K562 (cell line): ENCODE data around the gene GTF2H4.

ENCODE experiments used
- E2F3 ChIP-seq: fragments of 250-450 bp; sonication (Bioruptor Pico); IDR thresholded peaks from 2 replicates; pipeline ENCODE4 v1.4.0; 2020; ENCODE audit warnings: mild to moderate bottlenecking
- EZH2 ChIP-seq: IDR thresholded peaks from 2 replicates; pipeline ENCODE4 v1.6.1; 2012; ENCODE audit warnings: low read depth, mild to moderate bottlenecking, inconsistent platforms, low read length, borderline replicate concordance
- NR2C2 ChIP-seq, 2 experiments: fragments of 200-800 bp in 1 of 2; sonication (Bioruptor generic) in 1 of 2; sonication (generic) in 1 of 2; formaldehyde crosslinking in 1 of 2; IDR thresholded peaks; 2 replicates each; pipeline versions ENCODE4 v1.6.1 to v1.8.0; 2016 to 2022; ENCODE audit warnings: mild to moderate bottlenecking in 1 of 2, missing compliant biosample characterization in 1 of 2, missing genetic modification characterization in 1 of 2, missing genetic modification reagents in 1 of 2
- POLR2A ChIP-seq: fragments of 450-650 bp; conservative IDR thresholded peaks from 2 replicates; pipeline ENCODE4 v1.6.1; 2016
- YY1 ChIP-seq, 3 experiments: IDR thresholded peaks; 2 replicates each; pipeline ENCODE4 v1.6.1; 2011; ENCODE audit warnings: low read length in 2 of 3, mild to moderate bottlenecking in 2 of 3, moderate library complexity in 2 of 3, borderline replicate concordance in 1 of 3, control low read depth in 1 of 3, low read depth in 1 of 3; ENCODE audit not compliant: insufficient read depth in 3 of 3, insufficient replicate concordance in 2 of 3, control insufficient read depth in 1 of 3, insufficient read length in 1 of 3; ENCODE audit errors: extremely low read depth in 1 of 3
- ZNF324 ChIP-seq: fragments of 250-450 bp; sonication (Bioruptor Pico); IDR thresholded peaks from 2 replicates; pipeline ENCODE4 v1.4.0; 2020; ENCODE audit warnings: mild to moderate bottlenecking
- ZSCAN29 ChIP-seq: fragments of 450-650 bp; IDR thresholded peaks from 2 replicates; pipeline ENCODE4 v1.6.1; 2017
- TF ChIP-seq, protein P1 (sequence below), 3 experiments: IDR thresholded peaks in 2 of 3; conservative IDR thresholded peaks in 1 of 3; 2 replicates each; pipeline ENCODE4 v1.5.1; 2011 to 2012; ENCODE audit warnings: low read length in 3 of 3, mild to moderate bottlenecking in 3 of 3, control low read depth in 2 of 3, improper control_type of control experiment in 1 of 3, inconsistent platforms in 1 of 3, low read depth in 1 of 3, mixed read lengths in 1 of 3, moderate library complexity in 1 of 3; ENCODE audit not compliant: insufficient read depth in 2 of 3
- TF ChIP-seq, protein P2 (sequence below): IDR thresholded peaks from 2 replicates; pipeline ENCODE4 v1.6.1; 2012; ENCODE audit warnings: low read depth, low read length, improper control_type of control experiment, borderline replicate concordance
- TF ChIP-seq, protein P3 (sequence below): fragments of 450-650 bp; formaldehyde crosslinking; IDR thresholded peaks from 2 replicates; pipeline ENCODE4 v1.4.0; 2020; ENCODE audit warnings: mild to moderate bottlenecking, moderate library complexity
- TF ChIP-seq, protein P4 (sequence below): sonication (generic); formaldehyde crosslinking; IDR thresholded peaks from 2 replicates; pipeline ENCODE4 v1.5.0; 2020; ENCODE audit warnings: missing genetic modification reagents

DNA sequence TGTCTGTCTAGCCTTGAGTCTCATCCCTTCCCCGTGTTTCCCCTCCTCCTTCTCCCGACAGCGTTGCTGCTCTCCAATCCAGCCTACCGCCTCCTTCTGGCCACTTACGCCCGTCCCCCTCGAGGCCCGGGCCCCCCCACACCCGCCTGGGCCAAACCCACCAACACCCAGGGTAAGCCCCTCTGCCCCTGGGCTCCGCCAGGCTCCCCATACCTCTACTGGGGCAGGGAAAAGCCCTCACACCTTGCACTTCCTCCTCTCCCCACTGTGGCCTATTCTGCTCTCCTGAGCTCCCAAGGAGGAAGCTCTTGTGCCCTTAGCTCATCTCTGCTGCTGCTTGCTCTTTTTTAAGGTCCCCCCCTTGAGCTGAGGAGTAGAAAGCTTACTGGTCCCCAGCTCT, 12.7 kb upstream of the GTF2H4 start:
- no peak for TF ChIP-seq E2F3 (CRISPR knock-in tag)
- TF ChIP-seq POLR2A: no peak
- TF ChIP-seq, protein P1, sequence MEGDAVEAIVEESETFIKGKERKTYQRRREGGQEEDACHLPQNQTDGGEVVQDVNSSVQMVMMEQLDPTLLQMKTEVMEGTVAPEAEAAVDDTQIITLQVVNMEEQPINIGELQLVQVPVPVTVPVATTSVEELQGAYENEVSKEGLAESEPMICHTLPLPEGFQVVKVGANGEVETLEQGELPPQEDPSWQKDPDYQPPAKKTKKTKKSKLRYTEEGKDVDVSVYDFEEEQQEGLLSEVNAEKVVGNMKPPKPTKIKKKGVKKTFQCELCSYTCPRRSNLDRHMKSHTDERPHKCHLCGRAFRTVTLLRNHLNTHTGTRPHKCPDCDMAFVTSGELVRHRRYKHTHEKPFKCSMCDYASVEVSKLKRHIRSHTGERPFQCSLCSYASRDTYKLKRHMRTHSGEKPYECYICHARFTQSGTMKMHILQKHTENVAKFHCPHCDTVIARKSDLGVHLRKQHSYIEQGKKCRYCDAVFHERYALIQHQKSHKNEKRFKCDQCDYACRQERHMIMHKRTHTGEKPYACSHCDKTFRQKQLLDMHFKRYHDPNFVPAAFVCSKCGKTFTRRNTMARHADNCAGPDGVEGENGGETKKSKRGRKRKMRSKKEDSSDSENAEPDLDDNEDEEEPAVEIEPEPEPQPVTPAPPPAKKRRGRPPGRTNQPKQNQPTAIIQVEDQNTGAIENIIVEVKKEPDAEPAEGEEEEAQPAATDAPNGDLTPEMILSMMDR (IDR thresholded peaks at IDR 0.05 in 2 of 3, conservative IDR thresholded peaks at IDR 0.05 in 1 of 3; ENCODE audit: insufficient read depth in 2 of 3, low read depth in 1 of 3, low read length in 3 of 3): no peak
- TF ChIP-seq NR2C2 (CRISPR knock-in tag; IDR thresholded peaks at IDR 0.05): no peak
- no peak for TF ChIP-seq NR2C2 (tag; IDR thresholded peaks at IDR 0.05)
- TF ChIP-seq EZH2: no peak
- TF ChIP-seq, protein P2, sequence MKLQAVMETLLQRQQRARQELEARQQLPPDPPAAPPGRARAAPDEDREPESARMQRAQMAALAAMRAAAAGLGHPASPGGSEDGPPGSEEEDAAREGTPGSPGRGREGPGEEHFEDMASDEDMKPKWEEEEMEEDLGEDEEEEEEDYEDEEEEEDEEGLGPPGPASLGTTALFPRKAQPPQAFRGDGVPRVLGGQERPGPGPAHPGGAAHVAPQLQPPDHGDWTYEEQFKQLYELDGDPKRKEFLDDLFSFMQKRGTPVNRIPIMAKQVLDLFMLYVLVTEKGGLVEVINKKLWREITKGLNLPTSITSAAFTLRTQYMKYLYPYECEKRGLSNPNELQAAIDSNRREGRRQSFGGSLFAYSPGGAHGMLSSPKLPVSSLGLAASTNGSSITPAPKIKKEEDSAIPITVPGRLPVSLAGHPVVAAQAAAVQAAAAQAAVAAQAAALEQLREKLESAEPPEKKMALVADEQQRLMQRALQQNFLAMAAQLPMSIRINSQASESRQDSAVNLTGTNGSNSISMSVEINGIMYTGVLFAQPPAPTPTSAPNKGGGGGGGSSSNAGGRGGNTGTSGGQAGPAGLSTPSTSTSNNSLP: no peak
- TF ChIP-seq ZNF324 (CRISPR knock-in tag): no peak
- TF ChIP-seq YY1 (IDR thresholded peaks at IDR 0.05; ENCODE audit: borderline replicate concordance in 1 of 3, control insufficient read depth in 1 of 3, extremely low read depth in 1 of 3, insufficient read depth in 3 of 3, insufficient read length in 1 of 3, insufficient replicate concordance in 2 of 3, low read depth in 1 of 3, low read length in 2 of 3): no peak
- TF ChIP-seq ZSCAN29: no peak
- TF ChIP-seq, protein P3, sequence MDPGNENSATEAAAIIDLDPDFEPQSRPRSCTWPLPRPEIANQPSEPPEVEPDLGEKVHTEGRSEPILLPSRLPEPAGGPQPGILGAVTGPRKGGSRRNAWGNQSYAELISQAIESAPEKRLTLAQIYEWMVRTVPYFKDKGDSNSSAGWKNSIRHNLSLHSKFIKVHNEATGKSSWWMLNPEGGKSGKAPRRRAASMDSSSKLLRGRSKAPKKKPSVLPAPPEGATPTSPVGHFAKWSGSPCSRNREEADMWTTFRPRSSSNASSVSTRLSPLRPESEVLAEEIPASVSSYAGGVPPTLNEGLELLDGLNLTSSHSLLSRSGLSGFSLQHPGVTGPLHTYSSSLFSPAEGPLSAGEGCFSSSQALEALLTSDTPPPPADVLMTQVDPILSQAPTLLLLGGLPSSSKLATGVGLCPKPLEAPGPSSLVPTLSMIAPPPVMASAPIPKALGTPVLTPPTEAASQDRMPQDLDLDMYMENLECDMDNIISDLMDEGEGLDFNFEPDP: no peak
- TF ChIP-seq, protein P4, sequence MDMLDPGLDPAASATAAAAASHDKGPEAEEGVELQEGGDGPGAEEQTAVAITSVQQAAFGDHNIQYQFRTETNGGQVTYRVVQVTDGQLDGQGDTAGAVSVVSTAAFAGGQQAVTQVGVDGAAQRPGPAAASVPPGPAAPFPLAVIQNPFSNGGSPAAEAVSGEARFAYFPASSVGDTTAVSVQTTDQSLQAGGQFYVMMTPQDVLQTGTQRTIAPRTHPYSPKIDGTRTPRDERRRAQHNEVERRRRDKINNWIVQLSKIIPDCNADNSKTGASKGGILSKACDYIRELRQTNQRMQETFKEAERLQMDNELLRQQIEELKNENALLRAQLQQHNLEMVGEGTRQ (CRISPR knock-in tag): no peak
